HG03196 (cell line): ENCODE results near the gene SBF2.
"Not testable (repeated sequence)": the region's sequence is repeated elsewhere in the genome, so short reads cannot be mapped to it uniquely, and the experiment has no call there.

ENCODE experiments used
- ATAC-seq: cut with Tn5 transposase; IDR thresholded peaks from one replicate; pipeline ENCODE4 v1.9.1; 2021; ENCODE audit not compliant: unreplicated experiment

SBF2 gene

DNA sequence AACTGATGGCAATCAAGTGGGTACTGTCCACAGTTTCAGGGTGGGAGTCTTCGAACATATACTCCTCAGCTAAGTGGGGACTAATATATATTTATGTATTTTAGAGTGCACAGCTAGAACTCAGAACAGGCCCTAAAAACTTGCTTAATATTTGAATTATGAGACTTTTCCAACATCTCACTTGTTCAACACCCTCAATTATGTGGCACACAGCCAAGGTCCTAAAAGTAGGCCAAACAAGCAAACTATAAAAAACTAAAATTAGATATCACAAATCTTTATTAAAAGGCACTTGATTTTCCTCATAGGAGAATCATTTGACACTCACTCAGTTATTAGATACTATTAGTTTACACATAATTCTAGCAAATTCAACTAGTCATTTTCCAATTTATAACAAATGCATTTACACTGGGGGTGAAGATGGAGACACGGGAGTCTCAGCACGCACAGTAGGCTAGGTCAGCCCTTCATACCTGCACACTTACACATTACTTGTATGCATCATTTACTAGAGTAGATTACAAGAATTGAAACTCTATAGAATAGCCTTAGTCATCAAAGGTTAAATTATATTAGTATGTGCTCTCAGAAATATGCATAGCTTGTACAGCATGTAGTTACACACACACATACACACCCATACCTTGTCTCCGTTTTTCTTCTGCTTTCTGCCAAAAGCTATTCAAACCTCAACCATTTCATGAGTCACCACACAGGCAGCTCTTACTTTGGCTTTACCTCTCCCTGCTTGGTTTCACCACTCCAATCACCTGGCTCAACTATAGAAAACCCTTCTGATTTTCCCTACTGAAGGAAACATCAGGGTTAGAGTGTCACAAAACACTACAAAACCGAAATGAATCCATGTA lies 171.5 kb downstream of the SBF2 start:
- no peak for ATAC-seq

DNA sequence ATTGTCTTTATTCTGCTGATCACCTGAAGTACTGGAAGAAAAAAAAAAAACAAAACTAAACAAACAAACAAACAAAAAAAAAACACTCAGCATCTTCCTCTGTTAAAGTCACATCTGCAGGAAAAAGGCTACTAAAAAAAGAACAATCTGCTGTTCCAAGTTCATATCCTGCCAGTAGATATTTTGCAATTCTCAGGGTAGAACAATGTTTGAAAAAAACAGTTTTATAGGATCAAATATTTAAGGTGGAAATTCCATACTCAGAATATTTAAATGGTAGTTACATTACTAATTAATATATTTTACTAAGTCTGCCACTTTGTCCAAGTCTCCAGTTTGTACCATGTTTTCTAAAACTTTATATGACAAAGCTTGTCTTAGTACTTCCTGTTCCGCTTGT lies 175.2 kb downstream of the SBF2 start:
- no peak for ATAC-seq

DNA sequence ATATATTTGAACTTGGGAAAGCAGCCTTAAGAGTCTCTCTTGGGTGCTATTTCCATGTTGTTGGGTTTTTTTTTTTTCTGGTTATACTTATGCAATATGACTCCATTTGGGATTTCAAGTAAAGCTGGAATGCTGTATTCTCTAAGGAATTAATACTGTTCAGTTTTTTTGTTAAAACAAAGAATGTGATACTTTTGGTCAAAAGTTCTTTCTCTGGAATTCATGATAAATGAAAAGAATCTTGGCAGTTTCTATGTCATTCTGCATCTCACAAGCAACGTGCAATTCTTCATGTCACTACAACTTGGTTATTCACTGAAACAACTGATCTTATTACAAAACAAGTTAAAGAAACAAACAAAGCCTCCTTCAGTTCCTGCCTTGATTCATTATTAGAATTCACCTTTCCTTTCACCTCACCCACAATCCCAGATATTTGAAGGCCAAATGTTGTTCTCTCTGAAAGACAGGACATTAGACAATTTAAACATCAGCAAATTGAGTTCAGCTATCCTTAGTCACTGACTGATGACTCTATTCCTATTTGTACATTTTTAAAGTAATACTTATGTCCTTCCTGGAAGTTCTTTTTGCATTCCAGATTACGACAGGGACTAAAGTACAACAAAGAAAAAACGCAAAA lies 176.2 kb downstream of the SBF2 start:
- no peak for ATAC-seq

GRCh38 chr11:10116588-10116987 lies 177.4 kb downstream of the SBF2 start:
- no peak for ATAC-seq

GRCh38 chr11:10114593-10115404 lies 179.2 kb downstream of the SBF2 start:
- ATAC-seq = no peak

DNA sequence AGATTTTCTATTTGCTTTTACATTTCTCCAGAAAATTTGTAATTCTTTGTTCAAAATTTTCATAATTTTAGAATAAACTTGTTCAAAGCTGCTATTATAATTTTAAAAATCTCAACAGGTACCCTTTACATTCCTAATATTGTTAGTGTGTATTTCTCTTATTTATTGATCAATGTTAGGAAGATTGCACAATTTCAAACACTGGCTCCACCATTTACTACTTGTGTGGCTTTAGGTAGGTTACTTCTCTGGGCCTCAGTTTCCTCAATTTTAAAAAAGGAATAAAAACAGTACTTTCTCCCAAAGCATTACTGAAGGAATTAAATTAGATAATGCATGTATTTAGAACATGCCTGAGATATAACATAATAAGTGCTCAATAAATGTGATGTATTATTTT lies 180.2 kb downstream of the SBF2 start:
- no peak for ATAC-seq

GRCh38 chr11:10109806-10110205 lies 184.2 kb downstream of the SBF2 start:
- no peak for ATAC-seq

- no peak for ATAC-seq
Measured at GRCh38 chr11:10108915-10109680, 184.9 kb downstream of the SBF2 start.

DNA sequence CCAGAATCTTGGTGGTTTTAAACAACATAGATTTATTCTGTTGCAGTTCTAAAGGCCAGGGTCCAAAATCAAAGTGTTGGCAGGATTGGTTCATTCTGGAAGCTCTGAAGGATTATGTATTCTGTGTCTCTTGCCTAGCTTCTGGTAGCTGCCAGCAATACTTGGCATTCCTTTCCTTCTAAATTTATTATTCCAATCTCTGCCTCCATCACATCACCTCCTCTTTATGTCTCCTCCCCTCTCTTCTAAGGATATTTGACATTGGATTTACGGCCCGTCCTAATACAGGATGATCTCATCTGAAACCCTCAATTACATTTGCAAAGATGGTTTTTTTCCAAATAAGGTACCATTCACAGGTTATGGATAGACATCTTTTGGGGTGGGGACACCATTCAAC lies 186.5 kb downstream of the SBF2 start:
- no peak for ATAC-seq

DNA sequence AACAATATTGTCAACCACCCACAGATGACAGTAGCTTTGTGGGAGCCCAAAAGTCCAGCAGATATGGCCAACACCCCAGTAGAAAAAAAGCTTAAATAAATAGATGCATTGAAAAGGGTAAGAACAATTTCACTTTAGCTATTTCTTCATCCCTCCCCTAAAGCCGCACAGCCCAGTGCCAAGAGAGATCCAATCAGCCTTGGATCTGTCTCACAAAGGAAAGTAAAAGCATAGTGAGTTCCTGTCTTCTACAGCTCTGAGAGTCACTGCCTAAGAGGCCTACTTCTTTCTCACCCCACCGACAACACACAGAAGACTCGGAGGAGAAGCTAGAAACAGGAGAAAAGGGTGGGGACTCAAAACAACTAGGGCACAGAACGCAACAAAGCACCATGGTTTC lies 196.4 kb downstream of the SBF2 start:
- no peak for ATAC-seq

- ATAC-seq = no peak
Measured at GRCh38 chr11:10096987-10097386, 197.0 kb downstream of the SBF2 start.

DNA sequence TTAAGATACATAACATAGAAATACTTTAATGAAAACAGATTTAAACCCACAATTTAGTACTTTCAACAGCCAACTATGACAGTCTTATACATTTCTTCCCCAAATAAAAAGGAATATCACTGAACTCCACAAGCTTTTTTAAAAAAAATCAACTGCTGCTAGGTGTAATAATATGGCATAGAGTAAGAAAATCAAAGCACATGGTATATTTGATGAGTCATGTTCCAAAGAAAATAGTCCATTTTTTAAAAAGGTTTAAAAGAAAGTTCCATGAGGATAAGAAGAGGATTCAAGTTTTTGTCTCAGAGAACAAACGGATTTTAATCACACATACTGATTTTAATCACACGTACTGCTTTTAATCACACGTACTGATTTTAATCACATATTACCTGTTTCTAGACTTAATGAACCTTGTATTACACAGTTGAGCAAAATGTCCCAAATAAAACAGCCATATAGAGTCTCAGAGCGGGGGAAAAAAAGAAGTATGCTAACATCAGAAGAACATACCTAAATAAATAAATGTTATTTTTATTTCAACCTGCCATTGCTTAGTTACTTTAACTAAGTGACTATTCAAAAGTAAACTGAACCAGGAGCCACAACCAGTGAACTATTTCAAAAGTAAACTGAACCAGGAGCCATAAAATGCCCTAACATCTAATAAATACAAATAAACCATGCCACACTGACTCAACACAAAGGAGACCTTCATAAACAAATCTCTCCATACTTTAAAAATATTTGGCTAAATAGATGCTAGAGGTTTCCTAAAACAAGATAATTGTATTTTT lies 198.4 kb downstream of the SBF2 start:
- ATAC-seq = no peak

DNA sequence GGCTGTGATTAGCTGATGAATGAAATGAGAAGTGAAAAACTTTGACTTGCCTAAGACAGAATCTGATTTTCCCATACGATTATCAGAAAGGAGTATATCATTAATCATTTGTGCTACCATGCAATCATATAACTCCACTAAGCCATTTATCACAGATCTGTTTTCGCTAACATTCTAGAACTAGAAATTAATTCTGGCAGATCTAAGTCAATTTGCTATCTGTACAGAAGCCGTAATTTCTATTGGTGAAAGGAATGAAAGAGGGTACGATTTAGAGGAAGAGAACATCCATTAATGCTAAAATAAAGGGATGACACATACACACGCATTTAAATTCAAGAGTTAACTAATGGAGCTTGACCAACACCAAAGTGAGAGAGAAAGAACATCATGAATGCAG lies 201.6 kb downstream of the SBF2 start:
- ATAC-seq = no peak

GRCh38 chr11:10091314-10092045 lies 202.5 kb downstream of the SBF2 start:
- ATAC-seq = no peak

GRCh38 chr11:10087923-10088225 lies 206.1 kb downstream of the SBF2 start:
- not testable (repeated sequence) for ATAC-seq

GRCh38 chr11:10087186-10087922 lies 206.7 kb downstream of the SBF2 start:
- no peak for ATAC-seq

DNA sequence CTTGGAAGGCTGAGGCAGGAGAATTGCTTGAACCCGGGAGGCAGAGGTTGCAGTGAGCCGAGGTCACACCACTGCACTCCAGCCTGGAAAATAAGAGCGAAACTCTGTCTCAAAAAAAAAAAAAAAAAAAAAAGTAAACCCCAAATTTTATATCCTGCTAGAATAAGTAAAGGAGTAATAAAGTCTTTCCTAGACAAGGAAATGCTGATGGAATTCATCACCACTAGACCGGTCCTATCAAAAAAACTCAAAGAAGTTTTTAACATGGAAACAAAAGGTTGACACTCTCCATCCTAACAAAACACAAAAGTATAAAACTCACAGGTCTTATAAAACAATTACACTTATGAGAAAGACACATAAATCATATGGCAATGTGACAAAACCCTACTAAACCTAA lies 213.9 kb downstream of the SBF2 start:
- ATAC-seq = no peak

- ATAC-seq = no peak
Measured at GRCh38 chr11:10076458-10077141, 217.4 kb downstream of the SBF2 start.
